Sigmoid colon (tissue), 7 donors: ENCODE results near the gene SLC45A3. TPM values are rescaled to one million over a fixed set of nuclear protein-coding genes. Genes with fewer than 3 reads are reported as not detected.

ENCODE experiments used
- DNase-seq: peaks from one replicate; pipeline ENCODE4 v3.0.0-alpha.2; 2019
- H3K27ac ChIP-seq, 4 donors: fragments of 200-600 bp; sonication (generic); one replicate each; pipeline ENCODE4 v1.5.1; 2016 to 2019; ENCODE audit warnings: mild to moderate bottlenecking in 1 of 4
- H3K27me3 ChIP-seq, 3 donors: fragments of 200-600 bp; sonication (generic); one replicate each; pipeline ENCODE4 v1.5.1; 2019; ENCODE audit warnings: mild to moderate bottlenecking in 1 of 3
- H3K36me3 ChIP-seq, 4 donors: fragments of 200-600 bp; sonication (generic); one replicate each; pipeline ENCODE4 v1.5.1; 2016 to 2019
- H3K4me1 ChIP-seq, 4 donors: fragments of 200-600 bp; sonication (generic); one replicate each; pipeline ENCODE4 v1.5.1; 2017 to 2019
- H3K4me3 ChIP-seq, 4 donors: fragments of 200-600 bp; sonication (generic); one replicate each; pipeline ENCODE4 v1.5.1; 2017 to 2019; ENCODE audit warnings: mild to moderate bottlenecking in 2 of 4, moderate library complexity in 1 of 4
- H3K9me3 ChIP-seq, 4 donors: fragments of 200-600 bp in 3 of 4; sonication (generic) in 3 of 4; one replicate each; pipeline versions ENCODE4 v1.5.1 to v1.6.1; 2013 to 2019
- EP300 ChIP-seq, 4 donors: sonication (generic); formaldehyde crosslinking; IDR thresholded peaks; one replicate each; pipeline ENCODE4 v1.6.1; 2017; ENCODE audit warnings: antibody characterized with exemption in 4 of 4
- POLR2A ChIP-seq, 2 donors: fragments of 450-650 bp; IDR thresholded peaks; one replicate each; pipeline ENCODE4 v1.6.1; 2016; ENCODE audit warnings: antibody characterized with exemption in 2 of 2, mild to moderate bottlenecking in 2 of 2, moderate library complexity in 2 of 2
- POLR2AphosphoS5 ChIP-seq, 4 donors: sonication (generic); formaldehyde crosslinking; IDR thresholded peaks; one replicate each; pipeline ENCODE4 v1.6.1; 2017; ENCODE audit warnings: antibody characterized with exemption in 4 of 4
- WGBS, 2 donors: extraction: QIAGEN DNeasy Blood & Tissue Kit; methylation state at CpG; one replicate each; pipeline ENCODE4 v1.1.7; 2013; 5-methylcytosine and 5-hydroxymethylcytosine counted together
- intact Hi-C: fragments of 100-400 bp; cut with DNase I; formaldehyde crosslinking; loops from one replicate; pipeline ENCODE4 v1.15.1; 2023
- polyA plus RNA-seq, 3 donors: library from polyadenylated mRNA; stranded (reverse); fragments of 200-250 nt; gene quantifications; one replicate each; pipeline ENCODE4 v1.2.3, GENCODE V29; 2013
- total RNA-seq, 4 donors: library from RNA; depleted of rRNA; stranded (reverse); fragments of >200 nt; gene quantifications; one replicate each; pipeline ENCODE4 v1.1.0, GENCODE V29; 2016
- TF ChIP-seq, protein P1 (sequence below), 4 experiments: fragments of 450-650 bp in 3 of 4; fragments of 200-600 bp in 1 of 4; IDR thresholded peaks; one replicate each; pipeline ENCODE4 v1.5.1; 2016 to 2019; ENCODE audit warnings: antibody characterized with exemption in 4 of 4, mild to moderate bottlenecking in 3 of 4, moderate library complexity in 2 of 4
- donor health status: healthy with polysubstance abuse.
- donor health status: Bipolar disorder and iron deficiency.
- donor health status: healthy.

SLC45A3 gene
- total and polyA plus RNA-seq, 7 donors = 0.68 to 15.2 (median 2.2) TPM

DNA sequence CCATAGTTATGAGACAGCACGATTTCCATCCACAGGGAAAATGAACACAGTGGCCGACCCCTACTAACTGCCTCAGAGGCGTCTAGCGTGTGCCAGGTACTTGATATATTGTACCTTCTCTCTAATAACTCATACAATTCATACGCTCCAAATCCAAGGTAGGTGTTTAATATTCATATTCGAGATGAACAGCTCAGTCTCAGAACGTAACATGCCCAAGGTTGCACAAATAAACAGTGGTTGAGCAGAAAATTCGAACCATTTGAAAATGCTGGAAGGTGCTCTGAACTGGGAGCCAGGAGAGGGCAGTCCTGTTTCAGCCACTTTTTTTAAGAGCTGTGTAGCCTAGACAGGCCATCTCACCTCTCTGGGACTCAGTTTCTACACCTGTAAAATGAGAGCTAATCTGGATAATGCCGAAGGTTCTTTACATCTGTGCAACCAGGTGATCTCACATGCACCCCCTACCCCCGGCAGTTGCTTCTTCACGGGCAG is 7.9 kb downstream of the SLC45A3 start:
- Histone ChIP-seq H3K4me3 (no peak overlapping the region), H3K4me1 (no peaks in the 10 kb centered on the region), H3K36me3 (no peaks in the 10 kb centered on the region), H3K9me3 (no peaks in the 10 kb centered on the region), H3K27me3 (peaks cover 0 to 26% (median 4%) of the 10 kb centered on the region in 3 donors), H3K27ac (no peak overlapping the region)
- intact Hi-C loops = no loop called here
- 76 to 83% methylated on average over 11 of the region's 11 CpGs for WGBS, 2 donors
- no peak for DNase-seq
- TF ChIP-seq, protein P1, sequence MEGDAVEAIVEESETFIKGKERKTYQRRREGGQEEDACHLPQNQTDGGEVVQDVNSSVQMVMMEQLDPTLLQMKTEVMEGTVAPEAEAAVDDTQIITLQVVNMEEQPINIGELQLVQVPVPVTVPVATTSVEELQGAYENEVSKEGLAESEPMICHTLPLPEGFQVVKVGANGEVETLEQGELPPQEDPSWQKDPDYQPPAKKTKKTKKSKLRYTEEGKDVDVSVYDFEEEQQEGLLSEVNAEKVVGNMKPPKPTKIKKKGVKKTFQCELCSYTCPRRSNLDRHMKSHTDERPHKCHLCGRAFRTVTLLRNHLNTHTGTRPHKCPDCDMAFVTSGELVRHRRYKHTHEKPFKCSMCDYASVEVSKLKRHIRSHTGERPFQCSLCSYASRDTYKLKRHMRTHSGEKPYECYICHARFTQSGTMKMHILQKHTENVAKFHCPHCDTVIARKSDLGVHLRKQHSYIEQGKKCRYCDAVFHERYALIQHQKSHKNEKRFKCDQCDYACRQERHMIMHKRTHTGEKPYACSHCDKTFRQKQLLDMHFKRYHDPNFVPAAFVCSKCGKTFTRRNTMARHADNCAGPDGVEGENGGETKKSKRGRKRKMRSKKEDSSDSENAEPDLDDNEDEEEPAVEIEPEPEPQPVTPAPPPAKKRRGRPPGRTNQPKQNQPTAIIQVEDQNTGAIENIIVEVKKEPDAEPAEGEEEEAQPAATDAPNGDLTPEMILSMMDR (IDR thresholded peaks at IDR 0.05) = no peak
- no peak for TF ChIP-seq POLR2AphosphoS5 (IDR thresholded peaks at IDR 0.05)
- TF ChIP-seq POLR2A (IDR thresholded peaks at IDR 0.05) = no peak
- no peak for TF ChIP-seq EP300 (IDR thresholded peaks at IDR 0.05)

DNA sequence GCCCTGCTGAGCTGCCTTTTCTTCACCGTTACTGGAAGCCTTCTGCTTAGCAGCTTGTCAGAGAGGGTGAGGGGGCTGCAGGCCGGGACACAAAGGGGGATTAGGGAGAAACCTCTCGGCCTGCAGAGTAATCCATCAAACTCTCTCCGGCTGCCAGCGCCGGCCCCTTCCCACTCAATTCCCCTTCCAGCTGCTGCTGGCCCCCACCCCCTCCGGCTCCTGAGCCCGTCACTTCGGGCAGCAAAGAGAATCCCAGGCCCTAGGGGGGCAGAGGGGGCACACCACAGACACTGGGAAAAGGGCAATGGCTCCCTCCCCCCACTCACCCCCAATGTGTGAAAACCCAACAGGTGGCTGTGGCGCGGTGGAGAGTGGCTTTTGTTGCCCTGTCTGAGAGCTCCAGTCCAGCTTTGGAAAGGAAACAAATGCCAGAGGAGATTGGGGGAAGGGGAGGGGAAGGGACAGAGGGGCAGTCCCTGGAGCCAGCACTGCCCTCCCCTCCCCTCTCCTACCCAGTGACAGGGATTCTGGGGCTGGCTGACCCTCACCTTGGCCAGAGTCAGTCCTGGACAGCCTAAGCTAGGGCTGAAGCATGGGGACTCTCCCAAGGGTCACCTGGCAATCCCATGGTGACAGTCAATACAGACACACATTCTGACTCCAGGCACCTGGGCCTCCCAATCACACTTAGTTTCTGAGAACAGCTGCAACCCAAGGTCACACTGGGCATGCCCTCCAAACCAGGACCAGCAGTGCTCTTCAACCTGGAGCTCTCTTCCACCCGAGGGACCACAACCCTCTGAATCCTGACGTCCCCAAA is 9.5 kb downstream of the SLC45A3 start:
- TF ChIP-seq POLR2AphosphoS5 (IDR thresholded peaks at IDR 0.05) = no peak
- TF ChIP-seq EP300 (IDR thresholded peaks at IDR 0.05) = no peak
- no peak for TF ChIP-seq POLR2A (IDR thresholded peaks at IDR 0.05)
- TF ChIP-seq, protein P1 (IDR thresholded peaks at IDR 0.05) = no peak
- H3K4me1 ChIP-seq = no peaks in the 10 kb centered on the region
- DNase-seq = no peak
- WGBS, 2 donors = 85 to 89% methylated on average over 13 of the region's 13 CpGs
- intact Hi-C loops = no loop called here
- H3K9me3 ChIP-seq = no peaks in the 10 kb centered on the region
- H3K4me3 ChIP-seq = no peak overlapping the region
- peaks cover 0 to 26% (median 4%) of the 10 kb centered on the region in 3 donors for H3K27me3 ChIP-seq
- H3K27ac ChIP-seq = no peak overlapping the region
- no peaks in the 10 kb centered on the region for H3K36me3 ChIP-seq

DNA sequence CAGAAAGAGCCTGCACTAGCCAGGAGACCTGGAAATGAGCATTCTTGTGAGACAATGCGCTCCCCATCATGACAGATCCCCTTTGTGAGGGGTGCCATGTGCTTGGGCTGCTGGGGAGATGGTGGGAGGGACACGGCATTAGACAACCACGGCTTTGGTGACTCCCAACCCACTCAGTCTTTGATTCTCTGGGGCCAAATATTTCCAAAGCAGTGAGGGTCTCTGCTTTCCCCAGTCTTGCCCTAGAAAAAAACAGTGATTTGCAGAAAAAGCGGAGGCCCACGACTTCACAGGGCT is 10.2 kb downstream of the SLC45A3 start:
- Histone ChIP-seq H3K4me1 (no peaks in the 10 kb centered on the region), H3K9me3 (no peaks in the 10 kb centered on the region), H3K36me3 (no peaks in the 10 kb centered on the region), H3K27me3 (peaks cover 0 to 26% (median 4%) of the 10 kb centered on the region in 3 donors), H3K27ac (no peak overlapping the region), H3K4me3 (no peak overlapping the region)
- TF ChIP-seq, protein P1 (IDR thresholded peaks at IDR 0.05) = no peak
- TF ChIP-seq EP300 (IDR thresholded peaks at IDR 0.05) (no peak), POLR2AphosphoS5 (IDR thresholded peaks at IDR 0.05) (no peak), POLR2A (IDR thresholded peaks at IDR 0.05) (no peak)
- WGBS, 2 donors = 80 to 87% methylated on average over 5 of the region's 5 CpGs
- intact Hi-C loops = no loop called here
- DNase-seq = no peak

DNA sequence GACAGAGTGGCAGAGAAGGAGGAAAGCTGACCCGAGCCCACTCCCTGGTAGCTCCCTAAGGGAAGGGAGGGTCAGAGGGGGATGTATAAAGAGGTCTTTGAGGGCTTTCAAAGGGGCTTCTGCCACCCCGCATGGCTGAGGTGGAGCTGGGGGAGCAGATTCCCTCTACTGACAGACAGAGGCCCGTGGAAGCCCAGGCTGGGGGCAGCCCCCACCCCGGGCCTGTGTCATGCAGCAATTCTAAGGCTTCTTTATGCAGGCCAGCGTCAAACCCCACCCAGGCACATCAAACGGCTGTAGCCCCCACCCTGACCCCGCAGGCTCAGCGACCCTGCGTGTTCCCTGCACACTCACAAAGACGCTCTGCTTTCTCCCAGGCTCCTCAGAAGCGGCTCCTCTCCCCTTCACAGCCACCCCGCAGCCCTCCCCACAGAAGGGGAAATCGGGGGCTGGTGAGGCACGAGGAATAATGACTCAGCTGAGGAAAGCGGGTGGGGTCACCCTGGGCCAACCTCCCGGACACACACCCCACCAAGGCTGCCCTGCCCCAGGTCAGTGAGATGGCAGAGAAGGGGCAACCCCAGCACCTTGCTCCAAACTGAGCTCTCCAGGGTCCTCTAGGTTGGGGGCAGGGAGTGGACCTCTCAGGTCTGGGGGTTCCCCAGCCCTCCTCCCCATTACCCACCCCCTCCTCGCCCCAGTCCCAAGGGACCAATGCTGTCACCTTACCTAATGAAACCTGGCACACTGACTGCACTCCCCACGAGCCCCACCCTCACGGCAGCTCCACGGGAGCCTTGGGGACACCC is 10.8 kb downstream of the SLC45A3 start:
- intact Hi-C loops = no loop called here
- 46 to 64% methylated on average over 20 of the region's 20 CpGs for WGBS, 2 donors
- TF ChIP-seq POLR2A (IDR thresholded peaks at IDR 0.05) = no peak
- TF ChIP-seq POLR2AphosphoS5 (IDR thresholded peaks at IDR 0.05) = no peak
- TF ChIP-seq EP300 (IDR thresholded peaks at IDR 0.05) = no peak
- TF ChIP-seq, protein P1 (IDR thresholded peaks at IDR 0.05) = no peak
- H3K4me1 ChIP-seq = no peaks in the 10 kb centered on the region
- no peak overlapping the region for H3K27ac ChIP-seq
- peaks cover 0 to 26% (median 4%) of the 10 kb centered on the region in 3 donors for H3K27me3 ChIP-seq
- no peaks in the 10 kb centered on the region for H3K9me3 ChIP-seq
- no peak overlapping the region for H3K4me3 ChIP-seq
- H3K36me3 ChIP-seq = no peaks in the 10 kb centered on the region
- no peak for DNase-seq
